Mesothelial cell of epicardium (in vitro differentiated cells): ENCODE data around the gene PIP4K2C. TPM values are rescaled to one million over a fixed set of nuclear protein-coding genes. Genes with fewer than 3 reads are reported as not detected.

Experiments
- DNase-seq, 2 experiments: peaks; one replicate each; pipeline ENCODE4 v3.0.0; 2021; ENCODE audit warnings: low spot score in 2 of 2; ENCODE audit not compliant: unreplicated experiment in 2 of 2
- H3K27ac Mint-ChIP-seq: 2 replicates; pipeline ENCODE4 v1.8.0; 2021; ENCODE audit warnings: mixed read lengths
- H3K27me3 Mint-ChIP-seq: 2 replicates; pipeline ENCODE4 v1.8.0; 2021; ENCODE audit warnings: low read depth, mixed read lengths
- H3K36me3 Mint-ChIP-seq: 2 replicates; pipeline ENCODE4 v1.8.0; 2021; ENCODE audit warnings: mixed read lengths
- H3K4me1 Mint-ChIP-seq: 2 replicates; pipeline ENCODE4 v1.8.0; 2021; ENCODE audit warnings: mixed read lengths
- H3K4me3 Mint-ChIP-seq: 2 replicates; pipeline ENCODE4 v1.8.0; 2021; ENCODE audit warnings: mild to moderate bottlenecking, moderate library complexity, mixed read lengths
- H3K9me3 Mint-ChIP-seq: 2 replicates; pipeline ENCODE4 v1.8.0; 2021; ENCODE audit warnings: mixed read lengths
- total RNA-seq: library from RNA; stranded (reverse); gene quantifications from 3 replicates; pipeline ENCODE4 v1.2.1, GENCODE V29; 2021
- TF ChIP-seq, protein P1 (sequence below): fragments of 200-600 bp; sonication (generic); IDR thresholded peaks from one replicate; pipeline ENCODE4 v1.5.0; 2021; ENCODE audit warnings: antibody characterized with exemption; ENCODE audit not compliant: unreplicated experiment

Gene PIP4K2C
- total RNA-seq, 1 donor from 2014 or later, result 24.2 TPM

- no peaks in the 10 kb centered on the region for H3K9me3 Mint-ChIP-seq
- peak overlapping the region; percentile 82 for H3K27ac Mint-ChIP-seq
- peaks cover 37% of the 10 kb centered on the region for H3K4me1 Mint-ChIP-seq
- TF ChIP-seq, protein P1, sequence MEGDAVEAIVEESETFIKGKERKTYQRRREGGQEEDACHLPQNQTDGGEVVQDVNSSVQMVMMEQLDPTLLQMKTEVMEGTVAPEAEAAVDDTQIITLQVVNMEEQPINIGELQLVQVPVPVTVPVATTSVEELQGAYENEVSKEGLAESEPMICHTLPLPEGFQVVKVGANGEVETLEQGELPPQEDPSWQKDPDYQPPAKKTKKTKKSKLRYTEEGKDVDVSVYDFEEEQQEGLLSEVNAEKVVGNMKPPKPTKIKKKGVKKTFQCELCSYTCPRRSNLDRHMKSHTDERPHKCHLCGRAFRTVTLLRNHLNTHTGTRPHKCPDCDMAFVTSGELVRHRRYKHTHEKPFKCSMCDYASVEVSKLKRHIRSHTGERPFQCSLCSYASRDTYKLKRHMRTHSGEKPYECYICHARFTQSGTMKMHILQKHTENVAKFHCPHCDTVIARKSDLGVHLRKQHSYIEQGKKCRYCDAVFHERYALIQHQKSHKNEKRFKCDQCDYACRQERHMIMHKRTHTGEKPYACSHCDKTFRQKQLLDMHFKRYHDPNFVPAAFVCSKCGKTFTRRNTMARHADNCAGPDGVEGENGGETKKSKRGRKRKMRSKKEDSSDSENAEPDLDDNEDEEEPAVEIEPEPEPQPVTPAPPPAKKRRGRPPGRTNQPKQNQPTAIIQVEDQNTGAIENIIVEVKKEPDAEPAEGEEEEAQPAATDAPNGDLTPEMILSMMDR, result no peak
- peaks cover 24% of the 10 kb centered on the region for H3K36me3 Mint-ChIP-seq
- H3K4me3 Mint-ChIP-seq, result peak overlapping the region; percentile 85
- no peak for DNase-seq
- no peaks in the 10 kb centered on the region for H3K27me3 Mint-ChIP-seq
Observed at GRCh38 chr12:57605811-57606311, 14.9 kb downstream of the PIP4K2C start.

GRCh38 chr12:57606399-57606798, 15.4 kb downstream of the PIP4K2C start:
- H3K36me3 Mint-ChIP-seq, result peaks cover 23% of the 10 kb centered on the region
- peak overlapping the region; percentile 69 for H3K27ac Mint-ChIP-seq
- peak overlapping the region; percentile 85 for H3K4me3 Mint-ChIP-seq
- no peaks in the 10 kb centered on the region for H3K9me3 Mint-ChIP-seq
- H3K27me3 Mint-ChIP-seq, result no peaks in the 10 kb centered on the region
- TF ChIP-seq, protein P1, result no peak
- H3K4me1 Mint-ChIP-seq, result peaks cover 38% of the 10 kb centered on the region
- DNase-seq, result no peak

GRCh38 chr12:57606821-57607220, 15.8 kb downstream of the PIP4K2C start:
- Mint-ChIP-seq H3K4me1 (peaks cover 38% of the 10 kb centered on the region), H3K4me3 (no peak overlapping the region), H3K36me3 (peaks cover 18% of the 10 kb centered on the region), H3K27ac (no peak overlapping the region), H3K9me3 (no peaks in the 10 kb centered on the region), H3K27me3 (no peaks in the 10 kb centered on the region)
- TF ChIP-seq, protein P1, result no peak
- no peak for DNase-seq

DNA sequence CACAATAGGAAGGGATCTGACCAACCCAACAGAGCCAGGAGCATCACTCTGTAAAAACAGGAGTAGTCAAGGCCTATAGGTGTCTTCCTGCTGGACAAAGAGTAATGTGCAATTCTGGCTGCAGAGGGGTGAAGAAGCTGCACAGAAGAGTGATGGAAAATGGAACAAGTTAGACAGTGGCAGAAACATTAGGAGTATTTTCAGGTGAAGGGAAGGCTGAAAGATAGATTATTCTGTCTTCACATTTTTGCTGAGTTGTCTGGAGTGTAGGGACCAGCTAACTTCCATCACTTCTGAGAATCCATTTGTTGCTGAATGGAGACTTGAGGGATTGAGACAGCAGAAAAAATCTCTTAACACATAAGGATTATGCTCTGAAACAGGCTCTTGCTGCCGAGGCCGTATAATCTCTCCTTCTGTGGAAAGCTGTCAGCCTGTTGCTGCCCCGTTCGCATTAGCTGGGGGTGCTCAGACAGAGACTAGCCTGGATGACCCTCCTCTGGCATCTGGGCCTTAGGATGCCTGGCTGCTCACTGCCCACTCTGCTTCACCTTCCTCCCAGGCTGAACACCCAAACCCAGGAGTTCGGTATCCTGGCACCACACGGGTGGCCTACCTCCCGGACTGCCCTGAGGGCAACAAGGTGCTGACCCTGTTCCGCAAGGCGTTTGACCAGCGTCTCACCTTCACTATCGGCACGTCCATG, 17.1 kb downstream of the PIP4K2C start:
- Mint-ChIP-seq H3K27me3 (no peaks in the 10 kb centered on the region), H3K9me3 (no peaks in the 10 kb centered on the region), H3K4me1 (peaks cover 46% of the 10 kb centered on the region), H3K36me3 (peaks cover 14% of the 10 kb centered on the region), H3K27ac (no peak overlapping the region), H3K4me3 (no peak overlapping the region)
- TF ChIP-seq, protein P1, result no peak
- no peak for DNase-seq

DNA sequence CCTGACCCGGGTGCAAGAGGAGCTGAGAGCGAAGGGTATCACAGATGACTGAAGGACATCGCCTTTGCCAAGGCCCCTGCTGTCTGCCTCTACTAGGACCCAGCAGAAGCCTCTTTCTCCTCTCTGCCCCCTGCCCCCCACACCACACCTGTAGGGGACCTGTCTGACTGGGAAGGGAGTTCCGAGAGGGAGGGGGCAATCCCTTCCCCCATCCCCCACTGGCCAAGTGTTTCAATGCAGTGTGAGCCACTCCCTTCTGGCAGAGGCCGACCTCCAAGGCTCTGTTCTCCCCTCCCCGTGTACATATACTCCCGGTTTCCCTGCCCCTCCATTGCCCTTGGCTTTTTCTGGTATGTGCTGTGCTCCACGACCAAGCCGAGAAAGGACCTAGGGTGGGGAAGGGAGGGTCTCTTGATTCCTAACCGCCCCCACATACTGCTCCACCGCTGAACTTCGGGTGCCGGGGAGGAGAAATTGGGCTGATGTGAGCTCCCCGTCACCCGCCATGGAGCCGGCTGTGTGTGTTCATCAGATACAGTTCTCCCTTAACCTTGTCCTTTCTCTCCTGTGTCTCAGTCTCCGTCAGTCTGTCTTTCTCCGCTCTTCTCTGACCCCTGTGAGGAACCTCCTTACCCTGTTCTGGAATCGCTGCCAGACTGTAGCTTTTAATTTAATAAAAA, 18.2 kb downstream of the PIP4K2C start:
- DNase-seq, result no peak

More for the DNA sequence above, 18.2 kb downstream of the PIP4K2C start:
- peak overlapping the region; percentile 38 for H3K4me3 Mint-ChIP-seq
- H3K27me3 Mint-ChIP-seq, result no peaks in the 10 kb centered on the region
- peak overlapping the region; percentile 76 for H3K27ac Mint-ChIP-seq
- no peaks in the 10 kb centered on the region for H3K9me3 Mint-ChIP-seq
- peaks cover 36% of the 10 kb centered on the region for H3K4me1 Mint-ChIP-seq
- peaks cover 20% of the 10 kb centered on the region for H3K36me3 Mint-ChIP-seq
- TF ChIP-seq, protein P1, result no peak
